Renal pelvis (tissue), 4 donors: ENCODE data around the gene CELF4. TPM values are rescaled to one million over a fixed set of nuclear protein-coding genes. Genes with fewer than 3 reads are reported as not detected.

ENCODE experiments used
- DNase-seq: peaks from one replicate; pipeline ENCODE4 v3.0.0-alpha.2; 2013
- polyA plus RNA-seq, 3 donors: library from polyadenylated mRNA; unstranded; fragments of 120-200 nt; gene quantifications; one replicate each; pipeline ENCODE4 v1.2.1, GENCODE V29; 2013; ENCODE audit not compliant: insufficient read length in 3 of 3

The CELF4 gene
- polyA plus RNA-seq, 3 donors: 2.2 to 3.8 (median 3.7) TPM

DNA sequence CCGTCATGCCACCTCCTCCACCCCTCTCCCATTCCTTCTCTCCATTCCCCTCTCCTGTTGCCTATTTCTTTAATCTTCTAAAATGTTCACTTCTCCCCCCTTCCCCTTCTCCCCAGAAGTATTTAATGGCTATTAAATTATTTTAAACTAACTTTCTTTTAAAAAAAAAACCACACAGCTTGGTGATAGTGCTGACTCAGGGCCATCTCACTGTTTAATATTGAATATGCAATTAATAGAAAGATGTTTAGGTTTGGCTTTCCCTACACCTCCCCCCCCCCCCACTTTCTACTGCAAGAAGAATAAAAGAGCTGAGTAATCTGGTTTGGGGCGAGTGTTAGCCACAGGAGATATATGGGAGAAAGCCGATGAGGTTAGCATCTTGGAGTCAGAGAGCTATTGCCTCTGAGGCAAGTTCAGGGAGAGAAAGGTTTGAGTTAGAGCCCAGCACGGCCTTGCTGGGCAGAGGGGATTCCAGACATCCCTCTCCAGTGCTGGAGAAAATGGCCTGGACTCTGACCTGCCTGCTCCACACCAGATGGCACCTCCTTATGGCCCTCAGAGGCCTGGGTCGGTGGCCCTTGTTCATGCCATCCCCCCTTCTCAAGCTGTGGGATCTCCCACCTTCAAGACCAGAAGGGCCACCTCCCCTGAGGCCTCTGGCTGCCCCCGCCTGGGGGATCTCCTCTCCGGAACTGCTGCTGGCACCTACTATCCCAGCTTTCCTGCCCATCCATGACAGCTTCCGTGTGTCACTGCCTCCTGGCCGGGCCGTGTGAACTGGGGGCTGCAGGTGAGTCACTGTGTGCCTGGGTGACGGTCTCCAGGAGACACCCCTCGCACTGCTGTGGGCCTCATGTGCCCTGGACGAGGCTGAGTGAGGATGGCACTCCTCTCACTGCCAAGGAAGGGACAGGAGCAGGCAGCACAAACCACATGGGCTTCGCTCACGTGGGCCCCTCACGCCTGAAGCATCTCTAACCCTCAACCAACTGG is 246.9 kb downstream of the CELF4 start:
- DNase-seq: no peak

DNA sequence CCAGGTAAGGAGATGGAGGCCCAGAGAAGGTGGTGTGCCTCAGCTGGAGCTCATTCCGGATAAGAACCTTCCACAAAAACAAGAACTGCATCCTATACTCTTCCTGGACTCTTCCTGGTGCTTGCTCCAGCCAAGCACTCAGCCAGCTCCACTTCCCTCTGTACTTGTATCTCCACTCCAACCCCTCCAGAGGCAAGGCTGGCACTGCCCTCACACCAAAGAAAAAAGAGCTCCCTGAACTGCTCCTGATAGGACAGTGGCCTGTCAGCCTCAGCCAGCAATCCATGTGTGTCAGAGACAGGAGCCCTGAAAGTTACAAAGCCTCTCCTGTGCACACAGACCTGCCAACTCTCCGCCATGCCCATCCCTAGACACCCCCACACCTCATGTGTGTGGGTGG is 248.1 kb downstream of the CELF4 start:
- no peak for DNase-seq

DNA sequence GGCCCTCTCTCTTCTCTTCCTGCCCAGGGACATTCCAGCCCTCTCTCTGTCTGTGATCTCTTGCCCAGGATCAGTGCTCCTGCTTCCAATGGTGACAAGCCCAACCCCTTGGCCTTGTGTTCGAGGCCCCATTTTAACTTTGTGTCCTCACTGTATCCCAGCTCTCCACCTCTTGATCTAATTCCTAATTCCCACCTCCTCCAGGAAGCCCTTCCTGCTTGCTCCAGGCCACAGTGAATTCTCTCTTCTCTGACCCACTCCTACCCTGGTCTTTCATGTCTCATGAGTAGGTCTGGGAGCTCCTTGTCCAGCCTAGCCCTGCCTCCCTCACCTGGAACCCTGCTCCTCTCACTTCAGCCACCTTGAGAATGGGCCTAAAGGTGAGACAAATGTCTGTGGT is 249.1 kb downstream of the CELF4 start:
- DNase-seq: no peak

DNA sequence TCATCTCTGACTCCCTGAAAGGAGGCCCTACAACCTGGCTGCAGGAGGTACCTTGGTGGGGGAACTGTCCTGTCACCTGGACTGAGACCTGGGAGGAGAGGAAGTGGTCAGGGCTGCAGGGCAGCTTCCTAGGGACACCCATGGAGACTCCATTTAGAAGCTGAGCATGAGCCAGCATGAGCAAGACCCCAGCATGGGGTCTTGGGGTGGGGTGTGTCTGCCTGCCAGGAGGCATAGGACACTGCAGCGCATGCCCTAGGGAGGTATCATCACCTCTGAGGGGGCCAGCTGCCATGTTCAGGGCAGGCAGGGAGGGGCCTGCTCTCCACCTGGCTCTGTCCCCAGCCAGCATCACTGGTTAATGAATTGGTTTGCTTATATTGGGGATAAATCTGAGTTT is 249.7 kb downstream of the CELF4 start:
- DNase-seq: no peak

DNA sequence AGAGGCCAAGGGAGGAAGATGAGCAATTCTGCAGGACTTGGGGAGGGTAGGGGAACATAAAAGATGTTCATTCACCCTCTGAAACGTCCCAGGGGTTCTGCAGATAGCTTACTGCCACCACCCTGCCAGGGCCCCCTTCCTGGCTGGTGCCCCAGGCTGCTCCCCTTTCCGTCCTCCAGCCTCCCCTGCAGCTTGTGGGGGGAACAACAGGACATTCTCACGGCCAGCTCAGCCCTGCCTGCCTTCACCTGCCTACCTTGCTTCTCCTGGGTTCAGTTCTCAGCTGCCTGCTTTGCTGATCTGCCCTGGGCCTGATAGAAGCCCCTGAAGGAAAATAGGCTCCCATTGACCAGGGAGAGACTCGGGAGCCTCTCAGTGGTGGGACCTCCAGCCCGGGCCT is 251.1 kb downstream of the CELF4 start:
- DNase-seq: no peak

DNA sequence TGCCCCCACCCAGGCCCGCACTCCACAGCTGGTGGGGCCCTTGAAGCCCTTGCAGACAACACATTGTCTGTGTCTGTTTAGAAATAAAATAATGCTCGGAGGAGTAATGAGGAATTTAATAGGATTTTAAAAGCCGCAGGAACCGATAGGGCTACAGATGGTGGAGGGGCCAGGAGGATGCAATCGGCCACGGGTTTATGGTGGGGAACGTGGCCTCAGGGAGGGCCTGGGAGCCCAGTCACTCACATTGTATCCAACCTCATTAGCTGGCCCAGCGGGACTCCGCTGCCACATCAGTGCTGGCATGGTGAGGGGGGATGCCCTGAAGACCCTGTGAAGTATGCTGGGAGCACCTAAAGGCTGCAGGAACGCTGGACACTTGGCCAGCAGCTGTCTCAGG is 252.0 kb downstream of the CELF4 start:
- DNase-seq: no peak

DNA sequence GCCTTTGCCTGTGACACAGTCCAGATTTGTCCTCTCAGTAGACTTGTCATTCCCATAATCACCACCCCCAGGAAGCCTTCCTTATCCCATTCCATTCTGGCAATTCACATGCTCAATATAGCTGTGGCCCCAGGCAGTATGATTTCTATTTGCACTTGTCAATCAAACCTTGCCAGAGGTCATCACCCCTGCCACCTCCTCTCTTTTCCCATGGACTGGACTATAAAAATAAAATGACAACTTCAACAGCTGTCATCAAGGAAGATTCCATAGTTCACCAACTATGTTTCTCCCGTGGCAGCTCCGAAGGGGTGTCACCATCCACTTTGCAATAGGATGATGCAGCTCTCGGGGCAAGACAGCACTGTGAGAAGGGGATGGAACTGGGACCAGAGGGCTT is 255.7 kb downstream of the CELF4 start:
- no peak for DNase-seq

DNA sequence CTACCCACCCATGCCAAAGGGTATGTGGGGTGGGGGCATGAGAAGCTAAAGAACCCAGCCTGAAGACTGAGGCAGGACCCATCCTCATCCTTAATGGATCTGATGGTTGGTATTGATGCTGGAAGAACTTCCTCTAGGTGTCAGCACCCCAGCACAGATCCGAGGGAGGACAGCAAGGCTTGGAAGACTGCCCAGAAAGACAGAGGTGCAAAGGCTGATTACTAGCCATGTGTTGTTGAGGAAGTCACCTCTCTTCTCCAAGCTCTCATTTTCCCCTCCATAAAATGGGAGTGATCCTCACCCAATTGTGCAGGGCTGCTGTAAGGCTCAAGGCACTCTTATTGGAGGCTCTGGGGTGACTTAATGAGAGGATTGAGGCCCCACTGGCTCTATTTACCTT is 256.5 kb downstream of the CELF4 start:
- no peak for DNase-seq

DNA sequence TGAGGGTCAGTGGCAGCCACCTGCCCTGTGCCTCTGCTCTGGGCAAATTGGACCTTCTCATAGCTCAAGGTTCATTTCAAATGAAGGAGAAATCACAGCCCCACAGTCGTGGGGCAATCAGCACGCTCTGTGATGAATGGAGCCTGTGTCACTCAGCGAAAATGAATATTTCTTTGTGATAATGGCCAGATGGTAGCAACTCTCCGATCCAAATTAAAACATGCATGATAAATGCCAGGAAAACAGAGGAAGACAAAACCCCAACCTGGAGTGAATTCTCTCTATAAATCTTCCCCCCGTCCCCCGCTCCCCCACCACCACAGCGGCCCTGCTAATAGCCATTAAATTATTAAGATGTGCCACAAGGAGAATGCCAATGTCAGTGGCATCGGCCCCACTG is 258.4 kb downstream of the CELF4 start:
- no peak for DNase-seq

DNA sequence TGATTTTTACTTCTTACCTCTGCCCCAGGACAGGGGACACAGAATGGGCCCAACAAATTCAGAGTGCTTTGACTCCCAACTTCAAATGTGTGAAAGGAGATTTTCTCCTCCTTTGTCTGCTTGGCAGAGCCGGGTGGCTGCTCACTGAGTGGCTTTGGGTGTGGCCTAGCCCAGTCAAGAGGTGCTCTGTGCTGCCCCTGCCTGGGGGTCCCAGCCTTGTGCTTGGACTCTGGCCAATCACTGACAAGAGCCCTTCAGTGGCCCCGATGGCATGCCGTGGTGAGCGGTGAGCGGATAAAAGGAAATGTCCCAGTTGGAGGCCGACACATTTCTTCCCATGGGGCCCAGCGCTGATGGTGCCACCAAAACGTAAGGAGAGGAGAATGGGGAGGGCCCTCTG is 259.2 kb downstream of the CELF4 start:
- no peak for DNase-seq

DNA sequence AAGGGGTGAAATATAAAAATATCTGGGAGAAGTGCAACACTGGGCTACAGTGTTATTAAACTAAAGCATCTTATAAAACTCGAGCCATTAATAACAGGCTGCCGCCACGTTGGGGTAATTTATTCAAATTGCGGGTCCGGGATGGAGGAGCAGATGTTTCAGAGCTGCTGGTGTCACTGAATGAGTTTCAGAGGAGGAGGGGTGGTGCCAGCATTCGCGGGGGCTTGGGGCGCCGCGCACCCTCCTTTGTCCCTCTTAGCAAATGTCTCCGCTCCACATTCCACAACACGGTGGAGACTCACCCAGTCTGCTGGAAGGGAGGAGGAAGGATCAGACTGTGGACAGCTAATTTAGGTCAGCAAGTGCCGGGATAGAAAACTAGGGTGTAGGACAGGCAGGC is 260.5 kb downstream of the CELF4 start:
- no peak for DNase-seq

DNA sequence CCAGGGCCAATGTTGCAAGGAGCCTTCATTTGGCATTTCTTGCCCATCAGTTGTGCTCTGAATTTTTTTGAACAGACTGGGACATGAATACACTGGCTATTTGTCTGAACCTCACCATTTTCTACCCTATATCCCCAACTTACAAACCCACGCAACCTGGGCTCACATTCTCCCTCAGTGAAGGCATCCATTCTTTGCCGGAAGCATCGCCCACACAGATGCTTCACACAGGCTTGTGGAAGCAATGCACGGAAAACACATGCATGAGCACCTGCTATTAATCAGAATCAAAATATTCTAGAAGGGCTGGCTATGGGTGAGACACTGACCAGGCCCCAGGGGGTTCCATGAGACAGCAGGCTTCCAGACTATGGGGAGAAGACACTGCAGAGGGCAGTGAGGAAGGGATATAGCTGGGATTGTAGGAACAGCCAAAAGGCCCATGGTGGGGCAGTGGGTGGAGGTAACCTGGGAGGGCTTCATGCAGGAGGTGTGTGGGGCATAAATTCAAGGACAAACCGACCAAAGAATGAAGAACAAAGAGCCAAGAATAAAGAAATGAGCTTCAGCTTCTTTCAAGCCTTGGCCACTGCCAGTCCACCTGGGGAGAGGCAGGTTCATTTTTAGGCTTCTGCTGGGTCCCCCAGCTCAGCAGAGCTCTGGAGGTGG is 261.5 kb downstream of the CELF4 start:
- DNase-seq: no peak

DNA sequence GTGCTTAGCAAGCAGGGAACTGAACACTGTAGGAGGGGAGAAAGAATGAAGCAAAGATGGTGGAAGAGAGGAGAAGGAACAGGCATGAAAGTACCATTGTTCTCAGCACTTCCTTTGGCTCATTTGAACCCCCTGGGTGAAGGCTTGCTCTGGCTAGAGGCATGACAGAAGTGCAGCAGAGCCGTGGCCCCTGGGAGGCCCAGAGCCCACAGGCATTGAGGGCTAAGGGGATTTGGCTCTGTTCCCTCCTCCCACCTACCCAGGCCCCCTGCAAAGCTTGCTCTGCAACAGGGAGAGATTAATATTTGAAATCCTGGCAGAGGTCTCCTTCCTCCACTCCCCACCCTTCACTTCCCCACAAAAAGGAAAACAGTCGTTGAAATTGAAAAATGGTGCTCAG is 262.6 kb downstream of the CELF4 start:
- no peak for DNase-seq

DNA sequence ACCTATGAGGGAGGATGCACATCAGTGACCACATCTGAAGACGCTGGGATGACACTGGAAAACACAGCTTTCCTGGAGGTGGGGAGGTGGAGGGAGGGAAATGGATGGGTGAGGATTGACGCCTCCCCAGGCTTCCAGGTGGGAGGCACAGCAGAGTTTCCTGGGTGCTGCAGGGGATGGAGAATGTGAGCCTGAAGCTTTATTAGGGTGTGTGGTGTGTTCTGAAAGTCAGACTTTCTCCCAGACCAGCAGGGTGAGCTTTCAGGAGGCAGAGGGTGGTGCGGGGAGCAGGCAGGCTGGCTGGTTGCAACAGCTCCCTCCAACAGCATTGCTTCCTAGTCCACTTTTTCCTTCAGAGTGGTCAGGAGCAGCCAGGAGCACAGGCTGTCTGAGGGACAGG is 263.1 kb downstream of the CELF4 start:
- no peak for DNase-seq

DNA sequence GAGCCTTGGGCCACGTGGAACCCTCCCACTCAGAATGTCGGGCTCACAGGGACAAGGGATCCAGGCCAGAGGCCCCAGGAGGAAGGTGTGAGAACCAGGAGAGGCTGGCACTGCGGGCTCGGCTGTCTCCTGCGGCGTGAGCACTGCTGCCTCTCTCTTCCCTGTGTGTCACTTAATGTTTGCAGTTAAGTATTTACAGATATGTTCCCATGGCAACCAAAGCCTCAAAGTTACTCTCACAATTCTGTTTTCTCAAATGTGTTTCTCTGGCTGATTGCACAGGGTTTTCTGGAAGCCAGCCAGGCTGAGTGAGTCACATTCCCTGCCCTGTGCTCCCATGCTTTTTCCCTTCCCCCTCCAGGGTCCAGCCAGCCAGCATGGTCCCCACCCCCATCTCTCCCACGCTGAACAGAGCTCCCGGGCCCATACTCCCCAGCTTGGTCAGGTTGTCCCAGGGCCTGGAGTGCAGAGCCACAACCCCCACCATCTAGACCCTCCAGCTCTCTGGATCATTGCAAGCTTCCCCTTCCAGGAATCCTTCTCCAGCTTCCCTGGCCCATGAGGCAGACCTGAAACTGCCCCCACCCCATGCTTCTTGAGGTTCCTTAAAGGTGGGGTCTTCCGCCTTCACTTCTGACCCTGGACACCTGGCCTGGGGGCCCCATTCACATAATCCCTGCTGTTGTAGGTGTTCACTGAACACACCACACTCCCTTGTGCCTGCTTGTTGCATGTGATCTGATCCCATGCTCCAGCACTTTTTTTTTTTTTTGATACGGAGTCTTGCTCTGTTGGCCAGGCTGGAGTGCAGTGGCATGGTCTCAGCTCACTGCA is 265.9 kb downstream of the CELF4 start:
- peak; percentile 97 for DNase-seq

DNA sequence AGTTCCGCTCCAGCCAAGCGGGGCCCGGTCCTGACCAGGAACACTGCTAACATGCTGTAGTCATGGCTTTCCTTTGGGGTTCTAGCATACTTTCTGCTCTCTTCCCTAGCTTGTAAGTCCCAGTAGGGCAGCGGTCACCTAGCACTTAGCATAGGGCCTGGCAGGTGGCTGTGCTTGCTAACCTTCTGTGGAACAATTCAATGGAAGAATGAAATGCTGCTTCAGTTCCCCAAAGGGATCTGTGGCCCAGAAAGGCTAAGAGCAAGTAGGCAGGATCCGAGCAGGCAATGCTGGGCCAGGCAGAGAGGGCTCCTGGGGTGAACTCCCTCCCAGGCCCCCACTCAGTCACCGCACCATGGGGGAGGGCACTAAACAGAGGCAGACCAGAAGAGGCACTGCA is 266.8 kb downstream of the CELF4 start:
- DNase-seq: no peak

DNA sequence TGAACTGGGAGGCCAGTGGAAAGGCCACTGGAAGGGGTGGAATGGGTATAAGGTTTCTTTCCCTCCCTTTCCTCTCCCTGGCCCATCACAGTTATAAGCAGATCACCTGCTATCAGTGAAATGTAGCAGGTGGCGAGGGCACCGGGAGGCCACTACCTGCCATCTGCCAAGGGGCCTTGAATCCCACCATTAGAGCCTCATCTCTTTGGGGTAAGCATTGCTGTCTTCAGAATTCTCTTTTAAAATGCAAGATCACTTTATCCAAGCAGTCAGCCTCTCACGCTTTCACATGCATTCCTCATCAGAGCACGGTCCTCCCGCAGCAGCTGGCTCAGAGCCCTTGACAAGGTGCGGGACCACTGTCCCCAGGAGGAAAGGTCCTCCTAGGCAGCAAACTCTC is 268.5 kb downstream of the CELF4 start:
- no peak for DNase-seq

DNA sequence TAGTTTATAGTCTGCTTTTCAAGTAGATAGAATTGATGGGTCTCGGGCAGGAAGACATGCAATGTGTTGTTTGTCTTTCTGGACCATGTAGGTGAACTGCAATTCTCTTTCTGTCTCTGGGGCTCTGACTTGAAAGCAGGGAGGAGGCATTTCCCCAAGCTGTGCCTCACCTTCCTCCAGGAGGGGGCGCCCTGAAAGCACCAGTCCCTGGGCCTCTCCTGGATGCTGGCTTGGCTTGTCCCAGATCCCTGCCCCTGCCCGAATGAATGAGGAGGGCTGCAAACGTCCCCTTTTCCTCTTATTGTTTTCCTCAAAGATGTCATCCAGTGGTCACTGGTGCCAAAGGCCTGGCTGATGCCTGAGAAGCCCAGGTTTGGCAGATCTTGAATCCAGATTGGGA is 270.6 kb downstream of the CELF4 start:
- DNase-seq: no peak

DNA sequence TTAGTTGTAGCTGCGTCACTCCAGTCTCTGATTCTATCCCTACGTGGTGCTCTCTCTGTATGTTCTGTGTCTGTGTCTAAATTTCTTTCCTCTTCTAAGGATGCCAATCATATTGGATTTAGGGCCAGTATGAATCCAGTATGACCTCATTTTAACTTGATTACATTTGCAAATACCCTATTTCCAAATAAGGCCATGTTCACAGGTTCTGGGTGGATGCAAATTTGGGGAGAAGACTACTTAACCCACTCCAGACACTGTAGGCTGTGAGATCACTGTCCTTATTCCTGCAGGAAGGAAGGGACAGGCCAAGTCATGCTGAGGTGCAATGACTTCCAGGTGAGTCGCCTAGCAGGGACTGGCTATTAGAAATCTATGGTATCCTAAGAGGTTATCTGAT is 272.2 kb downstream of the CELF4 start:
- DNase-seq: no peak

DNA sequence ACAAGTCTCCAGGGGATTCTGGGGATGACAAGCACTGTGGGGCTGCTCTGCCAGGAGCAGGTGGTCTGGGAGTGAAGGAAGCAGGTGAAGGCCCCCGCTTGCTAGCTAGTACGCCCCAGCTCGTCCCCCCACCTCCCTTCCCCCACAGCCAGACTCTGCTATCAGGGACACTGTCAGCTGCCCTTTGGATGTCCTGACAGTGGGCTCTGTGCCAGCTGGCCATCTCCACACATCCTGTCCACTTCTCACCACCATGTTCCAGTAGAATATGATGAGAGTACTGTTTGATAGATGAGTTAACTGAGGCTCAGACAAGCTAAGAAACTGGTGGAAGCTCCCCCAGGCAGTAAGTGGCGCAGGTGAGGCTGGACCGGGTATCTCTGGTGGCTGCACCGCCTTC is 276.2 kb downstream of the CELF4 start:
- DNase-seq: no peak

DNA sequence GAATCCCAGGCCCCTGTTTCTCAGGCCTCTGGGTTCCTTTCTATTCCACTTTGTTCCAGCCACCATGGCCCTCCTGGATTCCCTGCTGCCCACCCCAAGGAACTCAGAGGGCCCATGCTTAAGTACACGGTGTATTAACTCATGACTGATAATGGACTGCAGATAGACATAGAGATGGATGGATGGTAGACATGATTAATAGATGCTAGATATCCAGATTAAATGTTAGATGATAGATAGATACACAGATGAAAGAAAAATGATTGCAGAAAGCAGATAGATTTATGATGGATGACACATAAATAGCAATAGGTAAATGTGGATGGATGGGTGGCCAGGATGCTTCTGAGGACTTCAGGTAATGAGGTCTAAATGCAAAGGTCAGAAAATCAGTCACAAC is 278.0 kb downstream of the CELF4 start:
- DNase-seq: no peak

DNA sequence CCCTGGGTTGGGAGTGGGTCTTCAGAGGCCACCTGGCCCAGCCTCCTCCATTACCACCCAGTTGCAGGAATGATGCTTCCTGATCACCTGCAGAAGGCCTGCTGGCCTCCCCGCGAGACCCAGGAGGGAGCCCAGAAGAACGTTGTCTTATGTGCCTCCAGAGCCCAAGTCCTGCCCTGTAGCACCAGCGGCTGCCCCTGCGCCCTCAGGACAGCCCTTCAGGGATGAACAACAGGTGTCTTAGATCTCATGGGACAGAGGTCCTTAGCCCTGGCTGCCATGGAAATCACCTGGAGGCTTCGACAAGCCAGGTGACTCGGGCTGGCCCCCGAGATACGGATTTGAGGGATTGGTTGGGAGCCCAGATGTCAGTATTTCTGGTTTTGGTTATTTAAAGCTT is 278.8 kb downstream of the CELF4 start:
- DNase-seq: no peak

DNA sequence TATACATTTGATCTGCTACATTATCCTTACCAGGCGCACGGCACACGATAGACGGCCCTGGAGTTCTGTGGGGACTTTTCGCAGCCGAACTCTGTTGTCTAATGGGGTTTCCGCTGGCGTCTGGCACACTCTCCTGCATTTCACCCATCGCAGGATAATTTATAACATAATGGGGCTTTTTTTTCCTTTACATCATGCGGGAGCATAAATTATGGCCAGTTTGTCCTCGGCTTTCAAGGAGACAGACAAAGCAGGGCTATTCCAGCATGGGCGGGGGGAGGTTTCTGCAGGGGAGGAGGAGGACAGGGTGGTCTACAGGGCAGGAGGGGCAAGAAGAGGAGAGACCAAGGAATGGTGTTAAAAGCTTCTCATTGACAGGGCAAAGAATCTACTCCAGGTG is 279.8 kb downstream of the CELF4 start:
- peak; percentile 39 for DNase-seq
